Stimulated activated CD8-positive, alpha-beta memory T cell treated with anti-CD3 and anti-CD28 coated beads, Interleukin-7, amount 100 ng/mL, for 1 hour (primary cell): Measurements from ENCODE around the gene KMT2A.
"Not testable (repeated sequence)": the region's sequence is repeated elsewhere in the genome, so short reads cannot be mapped to it uniquely, and the experiment has no call there.

ENCODE experiments used
- DNase-seq, 2 donors: peaks; one replicate each; pipeline ENCODE4 v3.0.0-alpha.2; 2020; ENCODE audit warnings: low read depth in 2 of 2

The KMT2A gene

GRCh38 chr11:118435893-118436624 is at the start of gene KMT2A:
KMT2A (plus strand) TSS chr11:118436492; CDS start chr11:118436513, 21 bp downstream.
- peak; percentile 87 for DNase-seq

DNA sequence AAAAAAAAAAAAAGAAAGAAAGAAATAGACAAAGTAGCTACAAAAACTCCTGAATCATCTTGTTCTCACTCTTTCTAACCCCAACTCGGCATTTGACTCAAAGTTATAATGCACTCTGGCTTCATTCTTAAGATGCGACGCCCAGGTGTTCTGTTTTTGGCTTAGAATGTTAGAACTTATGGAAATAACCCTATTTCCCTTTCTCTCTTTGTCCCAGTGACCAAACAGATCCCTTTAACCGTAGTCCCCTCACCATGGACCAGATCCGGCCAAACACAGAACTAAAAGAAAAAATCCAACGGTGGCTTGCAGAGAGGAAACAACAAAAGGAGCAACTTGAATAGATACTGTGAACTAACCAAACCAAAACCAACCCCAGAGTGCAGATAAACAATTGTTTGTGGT is 40.2 kb upstream of the KMT2A start:
- no peak for DNase-seq

DNA sequence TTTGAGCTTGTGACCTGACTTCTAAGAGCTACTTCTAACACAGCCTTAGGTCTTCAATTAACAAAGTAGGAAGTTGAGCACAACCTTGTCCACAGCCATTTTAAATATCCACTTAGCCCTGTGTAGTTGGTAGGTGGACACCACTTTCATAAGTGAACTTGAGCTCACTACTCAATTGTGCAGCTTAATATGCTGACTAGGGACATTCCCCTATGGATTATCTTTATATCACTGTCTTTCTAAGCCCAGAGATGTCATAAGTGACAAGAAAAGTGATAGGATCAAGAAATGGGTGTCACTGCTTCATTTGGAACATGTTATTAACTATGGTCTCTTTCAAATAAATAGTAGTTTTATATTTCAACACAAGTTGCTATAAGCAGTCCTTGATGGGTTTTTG is 38.8 kb upstream of the KMT2A start:
- no peak for DNase-seq

- DNase-seq: peak in 1 of 2 donors; percentile 4
Observed at GRCh38 chr11:118398791-118399559, 37.3 kb upstream of the KMT2A start.

GRCh38 chr11:118401151-118401879 is 35.0 kb upstream of the KMT2A start, which contains the start of gene ATP5MG:
ATP5MG (plus strand) TSS chr11:118401606; CDS start chr11:118401666, 60 bp downstream.
- peak; percentile 80 to 89 for DNase-seq

DNA sequence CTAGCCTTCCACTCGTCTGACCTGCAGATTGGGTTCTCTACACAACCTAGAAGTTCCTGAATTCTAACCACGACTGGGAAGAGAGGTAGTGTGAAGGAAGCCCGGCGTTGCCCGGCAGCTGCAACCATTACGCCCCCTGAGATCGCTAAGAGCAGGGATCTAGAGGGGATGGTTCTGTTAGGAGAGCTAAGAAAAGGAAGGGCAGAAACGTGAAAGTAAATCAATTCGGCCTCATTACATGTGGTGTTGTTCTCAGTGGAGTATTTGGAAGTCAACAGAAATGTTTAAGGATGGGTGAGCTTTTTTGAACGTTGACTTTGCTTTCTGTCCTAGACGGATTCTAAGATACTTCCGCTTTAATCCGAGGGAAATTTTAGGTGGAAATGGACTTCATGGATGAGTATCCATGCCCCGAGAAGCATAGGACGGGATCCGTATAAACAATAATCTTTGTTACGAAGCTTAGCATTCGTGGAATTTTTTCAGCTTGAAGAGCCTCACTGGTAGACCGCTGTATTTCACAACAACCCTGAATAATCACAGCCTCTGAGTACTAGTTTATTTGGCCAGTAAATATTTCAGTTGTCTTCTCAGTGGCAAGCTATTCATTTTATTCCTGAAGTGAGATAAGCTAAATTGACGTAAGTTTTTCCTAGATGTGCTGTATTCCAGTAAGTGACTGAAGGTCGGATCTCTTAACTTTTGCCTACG is 34.3 kb upstream of the KMT2A start:
- no peak for DNase-seq

- DNase-seq: not testable (repeated sequence)
Observed at GRCh38 chr11:118402594-118402993, 33.7 kb upstream of the KMT2A start.

DNA sequence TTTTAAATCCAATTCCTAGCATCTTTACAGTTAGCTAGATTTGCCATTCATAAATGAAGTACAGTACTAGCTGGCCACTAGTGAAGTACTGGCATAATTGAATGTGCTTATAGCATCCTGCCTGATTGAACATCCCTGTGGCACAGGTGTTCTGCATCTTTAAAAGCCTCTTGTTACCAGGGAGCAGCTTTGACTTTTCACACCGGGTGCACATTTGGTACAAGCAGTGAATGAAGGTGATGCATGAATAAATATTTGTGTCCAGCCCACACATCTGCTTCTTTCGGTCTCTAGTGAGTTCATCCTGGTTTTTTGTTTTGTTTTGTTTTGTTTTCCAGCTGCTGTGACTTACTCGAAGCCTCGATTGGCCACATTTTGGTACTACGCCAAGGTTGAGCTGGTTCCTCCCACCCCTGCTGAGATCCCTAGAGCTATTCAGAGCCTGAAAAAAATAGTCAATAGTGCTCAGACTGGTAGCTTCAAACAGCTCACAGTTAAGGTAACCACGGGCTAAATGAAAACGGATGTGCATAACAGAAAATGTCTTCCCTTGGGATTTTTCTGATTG is 29.6 kb upstream of the KMT2A start:
- DNase-seq: no peak

- no peak for DNase-seq
Observed at GRCh38 chr11:118410055-118410745, 26.1 kb upstream of the KMT2A start.

- no peak for DNase-seq
Observed at GRCh38 chr11:118411530-118411929, 24.8 kb upstream of the KMT2A start.

- no peak for DNase-seq
Observed at GRCh38 chr11:118412921-118413320, 23.4 kb upstream of the KMT2A start.

DNA sequence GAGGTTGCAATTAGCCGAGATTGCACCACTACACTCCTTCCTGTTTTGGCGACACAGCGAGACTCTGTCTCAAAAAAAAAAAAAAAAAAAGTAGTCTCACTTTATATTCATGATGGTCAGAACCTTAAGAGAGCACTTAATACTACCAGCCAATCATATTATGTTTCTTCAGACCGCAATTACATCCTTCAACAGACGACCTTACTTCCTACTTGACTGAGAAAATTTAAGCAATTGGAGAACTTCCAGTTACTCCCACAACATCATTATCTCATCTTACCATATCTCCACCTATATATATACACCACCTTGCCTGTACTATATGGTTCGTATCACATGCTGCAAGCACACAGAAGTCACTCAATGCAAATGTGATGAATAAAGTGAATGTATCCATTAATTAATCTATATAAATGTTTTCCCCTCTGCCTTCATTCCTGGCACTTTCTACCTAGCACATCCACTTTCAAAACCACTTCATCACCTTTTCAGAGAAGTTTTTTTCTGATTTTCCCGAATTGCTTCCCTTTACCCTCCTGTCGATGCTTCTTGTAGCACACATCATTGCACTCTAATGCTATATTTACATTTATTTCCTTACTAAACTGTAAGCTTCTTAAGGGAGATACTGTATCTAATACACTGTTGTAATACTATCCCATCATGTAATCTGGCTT is 21.1 kb upstream of the KMT2A start:
- DNase-seq: no peak

DNA sequence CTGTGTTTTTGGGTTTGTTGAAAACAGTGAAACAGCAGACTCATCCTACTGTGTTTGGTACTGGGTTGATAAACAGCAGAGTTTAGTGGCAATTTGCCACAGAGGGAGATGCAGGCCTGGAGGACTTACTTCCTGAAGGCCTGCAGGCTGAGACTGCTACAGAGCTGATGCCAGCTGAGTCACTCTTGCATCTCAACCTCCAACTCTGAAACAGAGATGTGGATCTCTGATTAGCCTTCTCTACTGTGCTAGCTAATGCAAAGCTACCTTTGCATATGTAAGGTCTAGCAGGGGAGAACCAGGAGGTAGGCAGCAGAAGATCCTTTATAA is 20.6 kb upstream of the KMT2A start:
- DNase-seq: no peak

DNA sequence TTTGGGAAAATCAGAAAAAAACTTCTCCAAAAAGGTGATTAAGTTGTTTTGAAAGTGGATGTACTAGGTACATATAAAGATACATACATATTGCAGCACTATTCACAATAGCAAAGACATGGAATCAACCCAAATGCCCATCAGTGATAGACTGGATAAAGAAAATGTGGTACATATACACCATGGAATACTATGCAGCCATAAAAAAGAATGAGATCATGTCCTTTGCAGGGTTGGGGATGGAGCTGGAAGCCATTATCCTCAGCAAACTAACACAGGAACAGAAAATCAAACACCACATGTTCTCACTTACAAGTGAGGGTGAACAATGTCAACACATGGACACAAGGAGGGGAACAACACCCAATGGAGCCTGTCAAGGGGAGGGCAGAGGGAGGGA is 19.4 kb upstream of the KMT2A start:
- not testable (repeated sequence) for DNase-seq

- DNase-seq: no peak
Observed at GRCh38 chr11:118417801-118418200, 18.5 kb upstream of the KMT2A start.

DNA sequence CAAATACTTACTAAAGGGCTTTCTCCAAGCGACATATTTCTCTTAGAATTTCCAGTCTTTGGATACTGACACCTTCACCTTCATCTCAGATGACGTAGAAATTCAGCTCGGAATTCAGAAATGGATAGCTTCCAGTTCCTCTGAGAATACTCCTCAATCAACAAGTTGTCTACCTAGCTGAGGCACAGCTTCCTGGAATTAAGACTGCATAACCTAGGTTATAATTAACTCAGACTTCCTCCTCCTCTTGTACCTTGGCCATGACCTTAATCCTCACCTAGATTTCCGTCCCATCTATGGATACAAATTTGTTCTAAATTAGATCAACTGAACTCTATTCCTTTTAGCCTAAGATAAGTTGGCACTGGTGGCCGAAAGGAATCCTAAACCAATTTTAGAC is 17.5 kb upstream of the KMT2A start:
- no peak for DNase-seq

GRCh38 chr11:118427707-118428106 is 8.6 kb upstream of the KMT2A start:
- DNase-seq: no peak

DNA sequence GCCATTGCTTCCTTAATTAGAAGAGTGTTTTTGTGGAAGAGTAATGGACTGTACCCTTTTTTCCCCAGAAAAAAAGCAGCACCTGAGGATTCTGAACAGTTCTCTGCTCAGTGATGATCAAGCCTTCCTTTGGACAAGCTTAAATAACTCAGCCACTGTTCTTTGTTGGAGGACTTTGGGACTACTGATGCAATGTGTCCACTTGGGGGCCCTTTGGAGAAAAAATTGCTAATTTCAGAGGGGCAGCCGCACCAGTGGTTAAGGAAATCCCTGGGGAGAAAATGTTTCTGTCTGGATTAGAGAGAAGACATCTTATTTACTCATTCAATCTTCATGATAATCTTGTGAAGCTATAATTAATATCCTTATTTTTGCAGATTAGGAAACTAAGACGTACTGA is 5.3 kb upstream of the KMT2A start:
- no peak for DNase-seq

DNA sequence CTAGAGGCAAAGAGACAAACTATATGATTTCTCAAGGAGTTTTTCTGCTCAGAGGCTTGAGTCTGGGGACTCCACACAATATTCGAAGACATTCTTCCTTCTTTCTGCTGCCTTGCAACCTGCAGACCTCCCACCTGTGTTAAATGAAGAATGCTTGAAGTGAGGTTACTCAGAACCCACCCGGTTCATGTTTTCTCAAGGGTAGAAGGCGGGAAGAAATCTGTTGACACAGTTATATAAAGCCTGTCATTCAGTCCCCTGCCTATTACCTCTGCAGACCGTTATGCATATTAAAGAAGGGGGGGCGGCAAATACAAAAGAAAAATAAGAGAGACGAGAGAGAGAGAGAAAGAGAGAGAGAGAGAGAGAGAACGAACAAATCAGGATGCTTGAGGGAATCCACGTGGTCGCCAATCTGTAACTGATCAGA is 2.2 kb upstream of the KMT2A start:
- no peak for DNase-seq

GRCh38 chr11:118434553-118435289 is 1.6 kb upstream of the KMT2A start:
- DNase-seq: peak in 1 of 2 donors; percentile 17
